Midbrain (tissue), 1 donor: Measurements from ENCODE around the gene HIP1.
"Not testable (repeated sequence)": the region's sequence is repeated elsewhere in the genome, so short reads cannot be mapped to it uniquely, and the experiment has no call there.

ENCODE experiments used
- DNase-seq: peaks from one replicate; lab custom pipeline; 2025; lab: John Stamatoyannopoulos, UW

HIP1 gene

DNA sequence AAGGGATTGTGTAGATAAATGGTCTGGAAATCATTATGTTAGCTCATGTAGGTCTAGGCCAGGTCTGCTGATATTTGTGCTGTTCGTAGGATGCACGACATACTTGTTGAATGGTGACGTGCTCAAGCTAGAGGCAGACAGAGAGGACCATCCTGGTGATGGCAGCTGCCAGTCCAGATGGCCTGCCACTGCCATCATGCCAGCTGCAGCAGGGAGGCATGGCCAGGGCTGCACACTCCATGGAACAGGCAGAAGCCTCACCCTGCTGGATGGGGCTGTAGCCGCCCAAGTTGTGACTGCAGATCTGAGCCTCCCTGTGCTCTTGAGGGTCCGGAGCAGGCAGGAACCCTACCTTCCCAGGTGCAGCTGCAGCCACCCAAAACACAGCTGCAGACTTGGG is 166.3 kb downstream of the HIP1 start:
- DNase-seq = peak; percentile 56

DNA sequence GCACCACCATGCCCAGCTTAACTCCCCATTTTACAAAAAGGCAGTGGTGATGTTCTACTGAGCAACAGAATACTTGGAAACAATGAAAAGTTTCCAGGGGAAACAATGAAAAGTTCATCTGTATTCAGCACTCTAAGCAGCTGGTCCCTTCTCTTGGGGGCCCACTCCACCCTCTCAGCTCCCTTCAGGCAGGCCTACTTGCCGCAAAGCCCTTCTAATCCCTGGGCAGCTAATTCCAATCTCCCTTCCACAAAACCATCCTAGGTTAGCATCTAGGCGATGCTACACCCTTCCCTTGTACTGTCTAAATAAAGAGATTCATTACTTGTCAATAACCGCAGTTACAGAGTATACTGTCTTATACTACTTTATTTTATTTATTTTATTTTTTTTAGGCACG is 167.5 kb downstream of the HIP1 start:
- no peak for DNase-seq

DNA sequence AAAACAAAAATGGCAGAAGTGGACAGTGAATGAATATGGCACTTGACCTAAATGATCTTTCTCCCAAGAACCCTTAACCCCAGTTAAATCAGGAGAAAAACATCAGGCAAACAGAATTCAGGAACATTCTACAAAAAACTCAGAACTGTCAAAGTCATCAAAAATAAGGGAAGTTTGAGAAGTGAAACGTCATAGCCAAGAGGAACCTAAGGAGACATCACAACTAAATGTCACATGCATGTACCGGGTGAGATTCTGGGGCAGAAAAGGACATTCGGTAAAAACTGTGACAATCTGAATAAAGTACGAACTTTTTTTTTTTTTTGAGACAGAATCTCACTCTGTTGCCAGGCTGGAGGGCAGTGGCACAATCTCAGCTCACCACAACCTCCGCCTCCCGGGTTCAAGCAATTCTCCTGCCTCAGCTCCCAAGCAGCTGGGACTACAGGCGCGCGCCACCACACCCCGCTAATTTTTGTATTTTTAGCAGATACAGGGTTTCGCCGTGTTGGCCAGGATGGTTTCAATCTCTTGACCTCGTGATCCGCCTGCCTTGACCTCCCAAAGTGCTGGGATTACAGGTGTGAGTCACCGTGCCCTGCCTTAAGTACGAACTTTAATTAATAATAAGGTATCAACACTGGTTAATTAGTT is 169.0 kb downstream of the HIP1 start:
- not testable (repeated sequence) for DNase-seq

DNA sequence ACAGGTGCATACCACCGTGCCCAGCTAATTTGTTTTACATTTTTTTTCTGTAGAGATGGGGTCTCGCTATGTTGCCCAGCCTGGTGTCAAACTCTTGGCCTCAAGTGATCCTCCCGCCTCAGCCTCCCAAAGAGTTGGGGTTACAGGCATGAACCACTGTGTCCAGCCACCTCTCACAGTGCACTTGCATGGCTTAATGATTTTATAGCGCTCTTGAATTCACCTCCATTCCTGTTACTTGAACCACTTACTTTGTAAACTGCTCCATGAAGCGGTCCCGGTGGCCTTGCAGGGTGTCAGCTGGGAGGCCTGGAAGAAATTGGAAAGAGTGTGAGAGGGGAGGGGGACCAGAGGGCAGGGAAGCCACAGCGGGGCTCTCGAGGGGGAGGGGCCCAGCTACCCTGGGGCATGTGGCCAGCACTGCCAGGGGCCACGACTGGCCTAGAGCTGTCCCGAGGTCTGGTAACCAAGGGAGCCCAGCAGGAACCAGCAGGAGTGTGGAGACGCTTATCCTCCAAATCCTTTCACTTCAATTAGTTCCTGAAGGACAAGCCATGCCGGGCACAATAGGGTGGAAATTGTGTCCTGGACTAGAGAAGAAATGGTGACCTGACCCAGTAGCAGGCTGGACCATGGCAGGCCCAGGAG is 170.7 kb downstream of the HIP1 start:
- peak; percentile 50 for DNase-seq

DNA sequence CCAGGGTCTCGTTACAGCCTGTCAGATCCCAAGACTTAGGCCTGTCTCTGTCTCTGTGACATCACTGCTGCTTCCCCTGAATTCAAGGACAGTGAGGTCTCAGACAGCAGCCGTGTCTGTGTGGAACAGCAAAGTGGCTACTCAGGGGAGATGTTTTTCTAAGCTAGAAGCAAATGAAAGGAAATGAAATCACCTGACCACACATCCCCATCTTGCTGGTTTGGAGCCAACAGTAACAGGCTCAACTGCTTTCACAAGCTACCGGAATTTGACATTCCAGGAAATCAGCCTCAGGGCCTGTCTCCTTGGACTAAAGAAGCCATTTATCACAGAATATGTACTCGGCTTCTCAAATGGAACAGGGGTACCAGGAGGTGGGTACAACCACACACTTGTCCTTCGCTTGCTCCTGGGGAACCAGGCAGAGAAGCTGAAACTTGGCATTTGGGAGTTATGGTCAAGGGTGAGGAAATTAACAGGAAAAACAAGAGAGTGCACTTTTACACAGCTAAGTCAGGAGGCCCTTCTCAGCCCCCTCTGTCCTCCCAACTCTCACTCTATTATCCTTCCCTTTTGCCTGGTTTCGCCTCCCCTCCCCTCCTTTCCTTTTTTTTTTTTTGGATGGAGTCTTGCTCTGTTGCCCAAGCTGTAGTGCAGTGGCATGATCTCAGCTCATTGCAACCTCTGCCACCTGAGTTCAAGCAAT is 173.5 kb downstream of the HIP1 start:
- peak; percentile 14 for DNase-seq

DNA sequence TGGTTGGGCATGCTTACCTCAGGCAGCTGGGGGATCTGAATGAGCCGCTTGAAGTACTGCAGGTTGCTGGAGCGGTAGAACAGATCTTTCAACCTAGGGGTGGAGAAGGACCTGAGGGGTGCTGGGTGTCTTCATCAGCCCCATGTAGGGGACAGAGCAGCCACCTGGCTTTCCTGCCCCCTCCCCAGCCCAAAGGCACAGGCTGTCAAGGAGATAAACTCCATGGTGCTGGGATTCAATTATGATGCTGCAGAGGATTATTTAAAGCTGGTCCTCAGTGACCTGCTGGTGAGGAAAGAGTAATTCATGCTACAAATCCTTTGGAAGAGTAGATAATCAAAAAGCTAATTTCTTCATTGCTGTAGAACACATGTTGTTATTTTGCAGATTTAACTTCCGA is 175.6 kb downstream of the HIP1 start:
- DNase-seq = no peak

DNA sequence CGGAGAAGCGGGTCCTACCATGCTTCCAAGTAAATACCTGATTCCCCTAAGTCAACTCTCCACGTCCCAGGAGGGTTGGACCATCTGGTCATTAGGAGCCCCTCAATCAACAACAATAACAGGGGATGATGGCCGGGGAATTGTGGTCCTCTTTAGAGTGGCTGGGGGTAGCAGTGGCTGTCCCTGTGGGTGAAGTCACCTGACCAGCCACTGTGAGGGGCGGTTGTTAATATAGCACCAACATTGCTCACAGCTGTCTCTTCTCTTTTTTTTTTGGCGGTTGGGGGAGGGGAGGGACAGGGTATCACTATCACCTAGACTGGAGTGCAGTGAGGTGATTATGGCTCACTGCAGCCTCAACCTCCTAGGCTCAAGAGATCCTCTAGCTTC is 178.8 kb downstream of the HIP1 start:
- DNase-seq = no peak

DNA sequence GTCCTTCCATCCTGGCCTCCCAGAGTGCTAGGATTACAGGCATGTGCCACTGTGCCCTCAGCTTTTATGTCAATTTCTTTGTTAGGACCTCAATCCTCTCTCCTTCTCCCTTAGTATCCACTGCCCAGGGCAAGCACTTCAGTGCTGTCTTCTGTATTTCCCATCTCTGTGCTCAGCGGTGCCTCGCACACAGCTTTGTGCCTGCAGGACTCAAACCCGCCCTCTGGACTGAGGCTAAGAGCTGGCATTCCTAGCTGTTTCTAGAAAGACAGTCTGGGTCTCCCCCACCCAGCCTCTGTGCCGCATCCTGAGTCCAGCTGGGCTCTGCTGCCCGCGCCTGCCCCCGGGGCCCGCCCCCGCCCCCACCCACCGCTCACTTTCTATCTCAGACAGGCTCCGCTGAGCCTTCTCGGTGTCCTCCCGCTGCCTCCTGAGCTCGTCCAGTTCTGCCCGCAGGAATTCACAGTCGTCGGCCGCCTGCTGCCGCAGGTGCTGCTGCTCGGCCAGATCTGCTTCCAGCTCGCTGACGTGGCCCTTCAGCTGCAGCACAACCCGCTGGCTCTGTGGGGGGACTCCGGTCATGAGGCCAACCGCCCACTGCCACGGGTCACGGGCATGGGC is 179.3 kb downstream of the HIP1 start:
- no peak for DNase-seq

DNA sequence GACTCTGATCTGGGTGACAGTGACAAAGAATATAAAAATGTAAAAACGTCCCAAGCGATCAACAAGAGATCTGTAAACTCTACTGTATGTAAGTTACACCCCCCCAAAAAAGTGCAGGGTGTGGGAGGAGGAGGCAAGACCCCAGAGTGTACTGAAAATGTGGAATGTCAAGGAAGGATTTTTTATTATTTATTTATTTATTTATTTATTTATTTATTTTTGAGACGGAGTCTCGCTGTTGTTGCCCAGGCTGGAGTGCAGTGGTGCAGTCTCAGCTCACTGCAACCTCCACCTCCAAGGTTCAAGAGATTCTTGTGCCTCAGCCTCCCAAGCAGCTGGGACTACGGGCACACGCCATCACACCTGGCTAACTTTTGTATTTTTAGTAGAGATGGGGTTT is 181.9 kb downstream of the HIP1 start:
- not testable (repeated sequence) for DNase-seq

DNA sequence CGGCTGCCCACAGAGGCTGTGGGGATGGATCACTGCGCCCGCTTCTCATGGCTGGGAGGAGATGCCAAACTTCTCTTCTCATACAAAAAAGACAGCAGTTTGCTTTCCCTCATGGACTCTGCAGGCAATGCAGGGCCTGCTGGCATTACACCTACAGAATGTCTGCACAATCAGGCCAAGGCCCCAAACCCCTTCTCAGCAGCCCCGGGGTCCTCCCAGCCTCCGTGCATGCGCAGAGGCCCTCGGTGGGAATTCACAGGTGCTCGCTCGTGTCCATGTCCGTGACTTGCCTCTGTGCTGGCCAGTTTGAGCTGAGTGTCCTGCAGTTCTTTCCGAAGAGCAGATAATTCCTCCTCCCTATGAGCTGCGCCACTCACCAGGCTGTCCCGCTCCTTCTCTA is 183.0 kb downstream of the HIP1 start:
- no peak for DNase-seq

DNA sequence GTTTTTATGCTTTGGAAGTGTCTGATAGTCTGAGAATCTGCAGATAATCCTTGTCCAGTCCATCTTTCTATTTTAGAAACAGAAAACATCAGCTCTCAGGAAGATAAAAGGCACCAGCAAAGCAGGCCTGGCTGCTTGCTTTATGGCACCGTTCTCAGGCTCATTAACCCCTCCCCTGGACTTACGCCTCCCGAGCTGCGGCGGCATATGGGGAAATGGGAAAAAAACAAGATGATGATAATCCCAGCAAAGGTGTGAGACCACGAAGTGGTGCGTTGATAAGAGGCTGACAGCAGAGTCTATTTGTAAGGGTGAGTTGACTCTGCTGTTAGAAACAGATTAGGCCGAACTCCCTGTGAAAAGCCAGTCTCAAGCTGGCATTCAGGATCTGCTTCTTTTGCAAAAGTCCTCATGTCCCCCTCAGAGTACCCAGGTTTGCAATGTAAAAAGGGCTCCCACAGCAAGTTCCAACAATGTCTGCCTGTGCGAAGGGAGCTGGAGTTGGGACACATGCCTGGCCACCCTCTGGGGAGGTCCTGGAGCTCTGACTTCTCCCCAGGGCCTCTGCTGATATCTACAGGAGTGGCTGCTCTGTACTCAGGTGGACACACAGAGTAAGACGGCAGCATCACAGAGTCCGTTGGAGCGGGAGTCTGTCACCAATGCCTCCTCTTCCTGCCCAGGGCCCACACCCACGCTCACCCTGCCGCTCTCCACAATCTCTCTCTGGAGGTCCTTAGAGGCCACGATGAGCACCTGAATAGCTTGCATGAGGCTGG is 192.3 kb downstream of the HIP1 start:
- no peak for DNase-seq

DNA sequence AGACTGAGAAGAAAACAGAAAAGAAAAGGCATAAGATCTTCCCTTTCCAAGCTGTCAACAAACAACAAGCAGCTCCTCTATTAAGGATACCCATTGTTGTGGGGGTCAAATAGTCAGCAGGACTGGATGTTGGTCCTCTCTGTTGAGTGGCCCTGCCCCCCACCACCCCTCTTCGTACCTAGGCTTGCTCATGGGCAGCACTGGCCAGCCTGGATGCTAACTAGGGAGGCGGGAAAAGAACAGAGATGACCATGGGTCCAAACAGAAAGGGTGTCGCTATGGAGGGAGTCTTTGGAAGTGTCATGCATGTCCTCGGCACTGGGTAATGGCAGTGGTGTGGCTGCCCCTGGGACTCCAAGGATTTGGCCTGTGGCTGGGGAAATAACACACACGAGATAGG is 201.0 kb downstream of the HIP1 start:
- DNase-seq = no peak

DNA sequence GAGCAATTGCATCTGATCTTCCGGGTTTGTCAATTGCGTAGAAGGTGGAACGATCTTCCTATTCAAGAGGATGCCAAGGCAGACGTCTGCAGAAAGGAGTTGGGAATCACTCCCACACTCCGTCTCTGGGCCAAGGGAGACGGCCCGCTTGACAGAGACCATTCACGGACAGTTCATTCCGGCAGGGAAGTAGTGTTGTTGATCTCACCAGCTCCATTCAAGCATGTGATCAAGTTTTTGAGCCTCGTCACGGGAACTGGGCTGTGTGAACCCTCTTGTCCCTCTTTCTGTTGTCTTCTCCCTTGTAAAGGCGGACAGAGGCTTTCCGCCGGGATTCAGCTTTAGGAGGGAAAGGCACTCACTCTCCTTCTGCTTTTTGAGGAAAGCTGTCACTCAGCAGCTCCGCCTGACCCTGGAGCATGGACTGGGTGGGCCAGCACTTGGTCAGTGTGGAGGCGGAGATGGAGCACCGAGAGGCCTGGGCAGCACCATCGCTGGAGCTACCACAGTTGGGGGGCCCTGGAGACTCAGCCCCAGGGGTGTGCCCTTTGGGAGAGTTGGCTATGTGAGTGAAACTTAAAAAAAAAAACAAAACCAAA is 201.7 kb downstream of the HIP1 start:
- no peak for DNase-seq

DNA sequence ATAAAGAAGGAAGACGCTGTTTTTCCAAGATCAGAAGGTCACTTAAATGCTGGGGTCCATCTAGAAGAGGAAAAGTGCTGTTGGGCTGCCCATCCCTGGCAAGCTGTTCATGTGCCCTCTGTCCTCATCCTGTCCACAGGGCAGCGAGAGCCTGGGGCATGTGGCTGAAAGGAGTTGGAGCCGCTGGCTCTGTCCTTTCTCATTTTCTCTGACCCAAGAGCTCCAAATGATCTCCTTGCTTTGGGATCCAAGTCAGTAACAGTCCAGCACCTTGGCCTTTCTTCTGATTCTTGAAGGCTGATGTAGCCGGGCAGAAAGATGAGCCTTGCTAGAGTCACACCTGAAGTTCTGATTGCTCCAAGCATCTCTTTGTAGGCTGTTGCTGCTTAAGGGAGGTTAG is 202.2 kb downstream of the HIP1 start:
- DNase-seq = no peak

DNA sequence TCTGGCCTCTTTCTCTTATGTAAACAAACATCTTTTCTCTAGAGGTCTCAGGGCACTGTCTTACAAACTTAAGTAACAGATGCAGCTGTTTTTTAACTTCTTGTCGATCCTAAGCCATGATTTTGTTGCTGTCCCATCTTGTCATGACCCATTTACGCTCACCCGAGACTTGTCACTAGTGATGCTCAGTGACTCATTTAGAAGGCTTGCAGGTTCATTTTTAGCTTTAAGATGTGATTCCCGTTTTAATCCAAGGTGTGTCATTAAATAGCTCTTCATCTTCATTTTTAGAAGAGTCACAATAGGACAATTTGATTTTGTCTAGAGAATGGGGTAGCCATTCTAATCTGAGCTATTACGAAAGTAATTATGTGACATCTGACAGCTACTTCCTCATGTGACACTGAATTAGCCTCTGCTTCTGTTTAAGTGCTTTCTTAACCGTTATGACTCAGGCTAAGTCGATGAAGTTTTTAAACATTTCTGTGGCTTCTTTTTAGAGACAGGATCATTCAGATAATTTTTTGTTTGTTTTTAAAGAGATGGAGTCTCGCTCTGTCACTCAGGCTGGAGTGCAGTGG is 203.9 kb downstream of the HIP1 start:
- DNase-seq = no peak

DNA sequence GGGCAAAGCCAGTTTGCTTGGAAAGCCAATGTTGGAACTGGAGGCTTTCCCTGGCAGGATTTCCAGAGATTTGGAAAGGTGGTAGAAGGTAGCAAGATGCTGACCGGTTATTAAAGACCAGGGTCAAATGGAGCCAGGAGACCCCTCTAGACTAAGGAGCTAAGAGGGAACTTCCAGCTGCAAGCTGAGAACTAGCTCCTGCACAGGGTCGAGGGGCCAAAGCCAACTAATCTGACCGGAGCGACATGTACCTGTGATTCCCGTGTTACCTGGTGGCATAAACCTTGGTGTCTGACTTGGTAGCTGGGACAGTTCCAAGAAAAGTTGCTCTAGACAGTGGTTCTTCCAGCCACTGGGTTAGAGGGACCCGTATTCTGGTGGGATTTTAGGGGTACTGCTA is 204.8 kb downstream of the HIP1 start:
- DNase-seq = no peak

DNA sequence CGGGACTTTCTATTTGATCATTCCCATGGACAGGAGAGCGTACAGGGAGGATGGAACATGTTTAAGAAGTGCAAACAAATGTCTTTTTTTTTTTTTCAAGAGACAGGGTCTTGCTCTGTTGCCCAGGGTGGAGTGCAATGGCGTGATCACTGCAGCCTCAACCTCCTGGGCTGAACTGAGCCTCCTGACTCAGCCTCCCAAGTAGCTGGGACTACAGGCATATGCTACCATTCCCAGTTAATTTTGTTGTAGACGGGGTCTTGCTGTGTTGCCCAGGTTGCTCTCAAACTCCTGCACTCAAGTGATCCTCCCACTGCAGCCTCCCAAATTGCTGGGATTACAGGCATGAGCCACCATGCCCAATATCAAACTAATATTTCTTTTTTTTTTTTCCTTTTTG is 206.1 kb downstream of the HIP1 start:
- no peak for DNase-seq

DNA sequence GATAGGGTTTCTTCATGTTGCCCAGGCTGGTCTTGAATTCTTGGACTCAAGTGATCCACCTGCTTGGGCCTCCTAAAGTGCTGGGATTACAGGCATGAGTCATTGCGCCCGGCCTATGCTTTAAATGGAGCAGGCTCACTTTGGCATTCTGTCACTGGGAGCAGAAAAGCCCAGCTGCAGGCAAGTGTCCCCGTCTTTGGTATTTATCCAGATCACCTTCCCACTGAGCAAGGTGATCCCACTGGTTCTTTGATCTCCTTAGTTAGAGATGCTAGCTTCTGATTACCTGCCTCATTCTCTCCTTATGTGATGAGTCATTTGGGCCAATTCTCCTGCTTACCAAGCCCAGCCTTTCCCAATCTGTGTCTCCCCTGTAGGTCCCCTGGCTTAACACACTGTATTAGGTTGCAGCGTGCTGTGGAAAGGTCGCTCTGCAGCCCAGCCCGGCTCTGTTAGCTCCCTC is 207.4 kb downstream of the HIP1 start:
- DNase-seq = no peak

DNA sequence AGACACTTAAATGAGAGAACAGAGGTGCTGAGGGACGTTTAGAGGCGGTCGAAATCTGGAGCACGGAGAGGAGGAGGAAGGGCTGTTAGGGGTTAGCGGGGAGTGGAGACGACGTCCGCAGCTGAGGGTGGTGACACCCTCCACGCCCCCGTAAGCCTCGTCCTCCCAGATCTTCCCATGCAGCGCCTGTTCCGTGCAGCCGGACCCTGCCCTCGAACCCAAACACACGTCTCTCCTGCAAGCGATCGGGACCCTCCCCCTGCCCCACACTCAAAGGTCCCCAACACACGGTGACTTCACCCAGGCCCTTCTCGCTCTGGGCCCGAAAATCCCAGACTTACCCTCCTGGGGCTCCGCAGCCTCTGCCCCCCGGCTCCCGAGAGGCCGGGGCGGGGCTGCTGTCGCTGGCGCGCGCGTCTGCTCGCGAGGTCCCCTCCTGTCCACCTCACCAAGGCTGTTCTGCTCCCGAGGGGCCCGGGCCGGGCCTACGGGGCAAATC is 211.5 kb downstream of the HIP1 start:
- DNase-seq = not testable (repeated sequence)

DNA sequence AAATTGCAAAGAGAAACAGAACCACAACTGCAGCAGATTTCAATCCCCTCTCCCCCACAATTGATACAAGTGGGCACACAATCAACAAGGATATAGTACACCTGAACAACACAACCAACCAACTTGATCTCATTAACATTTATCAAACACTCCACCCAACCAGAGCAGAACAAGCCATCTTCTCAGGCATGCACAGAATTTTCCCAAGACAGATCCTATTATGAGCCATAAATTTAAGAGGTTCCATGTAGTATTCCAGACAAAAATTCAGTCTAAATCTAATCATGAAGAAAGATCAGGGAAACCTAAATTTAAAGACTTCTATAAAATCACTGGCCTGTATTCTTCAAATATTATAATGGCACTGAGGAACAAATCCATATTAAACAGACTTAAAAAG is 217.0 kb downstream of the HIP1 start:
- not testable (repeated sequence) for DNase-seq

DNA sequence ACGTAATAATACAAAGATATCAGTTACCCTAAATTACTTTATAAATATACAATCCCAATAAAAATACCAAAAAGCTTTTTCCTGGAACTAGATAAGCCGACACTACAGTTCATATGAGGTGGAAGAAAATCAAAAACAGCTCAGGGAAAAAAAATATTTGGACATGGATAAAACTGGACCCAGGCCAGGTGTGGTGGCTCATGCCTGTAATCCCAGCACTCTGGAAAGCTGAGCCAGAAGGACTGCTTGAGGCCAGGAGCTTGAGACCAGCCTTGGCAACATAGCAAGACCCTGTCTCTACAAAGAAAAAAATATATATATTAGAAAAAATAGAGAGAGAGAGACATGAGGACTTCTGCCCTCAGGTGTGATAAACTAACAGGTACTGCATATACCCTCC is 219.9 kb downstream of the HIP1 start:
- DNase-seq = not testable (repeated sequence)
